ENCODE measurements around the gene NCOR1.

- TF ChIP-seq CTCF (conservative IDR thresholded peaks at IDR 0.05; ENCODE audit: low read depth, low read length) (no peak), EZH2 (IDR thresholded peaks at IDR 0.05; ENCODE audit: low read length, unreplicated experiment) (no peak), EZH2phosphoT487 (IDR thresholded peaks at IDR 0.05; ENCODE audit: borderline replicate concordance, low read length) (no peak)
These were observed 59.8 kb downstream of the NCOR1 start for GRCh38 chr17:16155536-16155935.

All from PC-3 (cell line).